Measurements from ENCODE around the gene DNASE2B. TPM values are rescaled to one million over a fixed set of nuclear protein-coding genes. Genes with fewer than 3 reads are reported as not detected.

DNASE2B gene
- total RNA-seq, 2 experiments from 2014 or later, result not detected

DNA sequence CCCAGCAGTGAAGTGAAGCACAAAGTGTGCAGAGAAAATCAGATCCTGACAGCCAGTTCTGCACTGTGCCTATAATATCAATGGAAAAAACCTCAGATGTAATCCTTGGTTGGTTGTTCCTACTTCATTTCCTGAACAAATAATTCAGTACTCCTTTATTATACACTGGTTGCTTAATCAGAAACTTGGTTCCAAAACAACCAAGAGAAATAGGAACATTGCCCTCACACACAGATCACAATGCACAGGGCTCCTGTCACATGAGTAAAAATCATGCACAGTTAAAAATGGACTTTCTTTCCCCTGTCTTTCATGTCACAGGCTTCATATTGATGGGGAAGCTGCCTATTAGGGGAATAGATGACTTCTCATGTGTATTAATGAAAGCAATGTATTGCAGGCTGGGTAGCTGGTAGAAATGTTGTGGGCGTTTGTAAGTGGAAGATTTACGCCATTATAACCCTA is 9.7 kb downstream of the DNASE2B start:
- DNase-seq, result no peak
- ChIA-PET POLR2A (no interaction called here), CTCF (no interaction called here)
- H3K9me3 Mint-ChIP-seq, result peaks cover 2% of the 10 kb centered on the region
- H3K27ac Mint-ChIP-seq, result no peak overlapping the region
- no peak overlapping the region for H3K4me3 Mint-ChIP-seq
- H3K4me1 Mint-ChIP-seq, result no peaks in the 10 kb centered on the region
- H3K27me3 Mint-ChIP-seq, result no peaks in the 10 kb centered on the region
- no peaks in the 10 kb centered on the region for H3K36me3 Mint-ChIP-seq (ENCODE audit: low read depth)

DNA sequence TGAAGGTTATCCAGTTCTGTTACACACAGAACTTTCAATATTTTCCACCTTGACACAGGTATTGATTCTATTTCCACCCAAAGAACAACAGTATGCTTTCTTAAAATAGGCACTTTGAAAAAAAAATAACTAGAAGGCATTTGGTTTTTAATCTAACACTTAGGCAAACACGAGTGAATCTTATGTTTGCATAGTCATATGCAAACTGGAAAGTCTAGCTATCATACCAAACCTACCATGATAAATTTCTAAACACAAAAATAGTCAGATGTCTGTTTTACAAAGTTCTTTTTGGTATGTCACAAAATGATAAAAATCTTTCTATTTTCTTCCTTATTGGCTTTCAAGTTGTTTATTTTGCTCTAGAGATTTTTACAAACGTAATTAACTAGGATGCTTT is 11.6 kb downstream of the DNASE2B start:
- H3K9me3 Mint-ChIP-seq, result no peaks in the 10 kb centered on the region
- H3K4me1 Mint-ChIP-seq, result no peaks in the 10 kb centered on the region
- H3K27me3 Mint-ChIP-seq, result no peaks in the 10 kb centered on the region
- ChIA-PET CTCF (no interaction called here), POLR2A (no interaction called here)
- DNase-seq, result no peak
- H3K4me3 Mint-ChIP-seq, result no peak overlapping the region
- no peak overlapping the region for H3K27ac Mint-ChIP-seq
- H3K36me3 Mint-ChIP-seq (ENCODE audit: low read depth), result no peaks in the 10 kb centered on the region

DNA sequence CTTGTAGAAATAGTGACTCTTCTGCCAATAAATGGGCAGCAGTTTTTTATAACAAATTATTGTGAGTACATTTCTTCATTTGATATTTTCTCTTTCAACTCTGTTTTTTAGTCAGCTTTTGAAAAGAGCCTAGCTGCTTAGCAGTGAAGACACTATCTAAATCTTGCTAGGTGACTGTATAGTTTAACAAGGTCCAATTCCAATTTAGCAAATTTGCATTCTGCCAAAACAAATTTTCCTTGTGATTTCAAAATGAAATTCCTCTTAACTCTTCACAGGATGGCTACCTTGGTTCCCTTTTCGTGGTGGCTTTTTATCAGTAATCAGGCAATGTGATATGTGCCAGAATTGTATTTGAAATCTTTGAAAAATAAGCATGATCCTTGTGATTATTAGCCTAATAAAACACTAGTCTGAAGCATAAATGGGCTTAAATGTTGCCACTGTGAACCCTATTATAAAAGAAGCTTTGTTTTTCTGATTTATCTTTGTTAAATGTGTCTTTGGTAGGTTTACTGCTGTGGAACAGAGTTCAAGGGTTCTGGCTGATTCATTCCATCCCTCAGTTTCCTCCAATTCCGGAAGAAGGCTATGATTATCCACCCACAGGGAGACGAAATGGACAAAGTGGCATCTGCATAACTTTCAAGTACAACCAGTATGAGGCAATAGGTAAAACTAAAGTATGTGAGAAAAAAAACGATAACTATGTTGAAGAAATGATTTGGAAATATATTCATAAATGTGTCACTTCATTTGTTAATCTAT is 12.2 kb downstream of the DNASE2B start:
- no peaks in the 10 kb centered on the region for H3K9me3 Mint-ChIP-seq
- H3K4me3 Mint-ChIP-seq, result no peak overlapping the region

DNA sequence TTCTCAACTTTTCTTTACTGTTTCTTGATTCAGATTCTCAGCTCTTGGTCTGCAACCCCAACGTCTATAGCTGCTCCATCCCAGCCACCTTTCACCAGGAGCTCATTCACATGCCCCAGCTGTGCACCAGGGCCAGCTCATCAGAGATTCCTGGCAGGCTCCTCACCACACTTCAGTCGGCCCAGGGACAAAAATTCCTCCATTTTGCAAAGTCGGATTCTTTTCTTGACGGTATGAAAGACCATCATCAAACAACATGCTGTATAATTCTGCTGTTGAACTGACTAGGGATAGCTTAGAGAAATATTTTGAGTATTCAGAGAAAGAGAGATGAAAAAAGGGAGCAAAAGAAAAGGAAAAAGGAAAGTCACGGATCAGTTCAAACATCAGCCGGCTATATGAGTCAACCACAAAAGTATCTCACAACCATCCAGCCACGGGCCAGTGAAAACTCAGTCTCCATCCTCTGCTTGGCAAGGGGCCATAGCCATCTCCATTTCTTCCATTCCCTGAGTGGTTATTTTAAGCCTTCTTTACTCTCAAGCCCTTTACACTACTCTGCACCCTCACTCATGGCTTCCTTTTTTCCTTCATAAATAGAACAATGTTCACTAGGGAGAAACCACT is 14.1 kb downstream of the DNASE2B start:
- Mint-ChIP-seq H3K27me3 (no peaks in the 10 kb centered on the region), H3K4me1 (no peaks in the 10 kb centered on the region), H3K9me3 (no peaks in the 10 kb centered on the region), H3K36me3 (ENCODE audit: low read depth) (no peaks in the 10 kb centered on the region), H3K27ac (no peak overlapping the region), H3K4me3 (no peak overlapping the region)
- no peak for DNase-seq
- POLR2A ChIA-PET, result no interaction called here
- CTCF ChIA-PET, result no interaction called here

More for the DNA sequence above, 12.2 kb downstream of the DNASE2B start:
- no peak for DNase-seq
- Mint-ChIP-seq H3K27me3 (no peaks in the 10 kb centered on the region), H3K36me3 (ENCODE audit: low read depth) (no peaks in the 10 kb centered on the region), H3K27ac (no peak overlapping the region), H3K4me1 (no peaks in the 10 kb centered on the region)
- ChIA-PET POLR2A (no interaction called here), CTCF (no interaction called here)

DNA sequence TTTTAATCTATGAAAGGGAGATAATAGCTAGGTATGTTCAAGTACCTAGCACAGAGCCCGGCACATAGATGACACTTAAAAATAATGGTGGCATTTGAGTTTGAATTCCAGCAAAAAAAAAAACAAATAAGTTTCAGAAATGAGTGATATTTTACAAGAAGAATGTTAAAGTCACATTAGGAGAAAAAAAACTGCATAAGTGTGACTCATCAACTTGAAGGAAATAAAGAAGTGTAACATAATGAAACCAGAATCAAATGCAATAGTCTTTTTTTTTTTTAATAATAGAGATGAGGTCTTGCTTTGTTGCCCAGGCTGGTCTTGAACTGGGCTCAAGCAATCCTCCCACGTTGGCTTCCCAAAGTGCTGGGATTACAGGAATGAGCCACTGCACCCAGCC is 17.1 kb downstream of the DNASE2B start:
- CTCF ChIA-PET, result interaction anchor here (0.6 kb wide), 2 partner anchors 23 to 515 kb away, joined by 3 read pairs; no protein-coding TSS in a partner anchor
- H3K27ac Mint-ChIP-seq, result no peak overlapping the region
- no peak for DNase-seq
- no peaks in the 10 kb centered on the region for H3K9me3 Mint-ChIP-seq
- H3K27me3 Mint-ChIP-seq, result no peaks in the 10 kb centered on the region
- no peaks in the 10 kb centered on the region for H3K36me3 Mint-ChIP-seq (ENCODE audit: low read depth)
- no peaks in the 10 kb centered on the region for H3K4me1 Mint-ChIP-seq
- POLR2A ChIA-PET, result no interaction called here
- H3K4me3 Mint-ChIP-seq, result no peak overlapping the region

DNA sequence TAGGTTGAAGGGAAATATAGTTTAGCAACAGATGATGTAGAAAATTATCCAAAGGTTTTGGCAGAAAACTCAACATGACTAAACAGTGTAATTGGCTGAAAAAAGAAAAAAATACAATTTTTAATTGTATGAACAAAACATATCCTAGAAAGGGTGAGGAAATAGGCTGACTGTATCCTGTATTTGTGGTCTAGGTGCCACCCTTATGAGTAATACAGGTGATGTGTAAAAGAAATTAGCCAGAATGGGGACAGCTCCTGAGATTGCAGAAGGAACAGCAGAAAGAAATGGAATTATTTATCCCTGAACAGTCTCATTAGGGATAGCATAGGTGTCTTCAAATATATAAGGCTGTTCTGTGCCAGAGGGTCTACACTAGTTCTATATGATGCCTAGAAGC is 24.6 kb downstream of the DNASE2B start:
- Mint-ChIP-seq H3K27me3 (no peaks in the 10 kb centered on the region), H3K9me3 (no peaks in the 10 kb centered on the region), H3K4me3 (no peak overlapping the region), H3K27ac (no peak overlapping the region), H3K36me3 (ENCODE audit: low read depth) (no peaks in the 10 kb centered on the region), H3K4me1 (peaks cover 2% of the 10 kb centered on the region)
- POLR2A ChIA-PET, result no interaction called here
- CTCF ChIA-PET, result interaction anchor here (1.1 kb wide), 1 partner anchor 45 kb away, joined by 3 read pairs; no protein-coding TSS in a partner anchor
- DNase-seq, result no peak

DNA sequence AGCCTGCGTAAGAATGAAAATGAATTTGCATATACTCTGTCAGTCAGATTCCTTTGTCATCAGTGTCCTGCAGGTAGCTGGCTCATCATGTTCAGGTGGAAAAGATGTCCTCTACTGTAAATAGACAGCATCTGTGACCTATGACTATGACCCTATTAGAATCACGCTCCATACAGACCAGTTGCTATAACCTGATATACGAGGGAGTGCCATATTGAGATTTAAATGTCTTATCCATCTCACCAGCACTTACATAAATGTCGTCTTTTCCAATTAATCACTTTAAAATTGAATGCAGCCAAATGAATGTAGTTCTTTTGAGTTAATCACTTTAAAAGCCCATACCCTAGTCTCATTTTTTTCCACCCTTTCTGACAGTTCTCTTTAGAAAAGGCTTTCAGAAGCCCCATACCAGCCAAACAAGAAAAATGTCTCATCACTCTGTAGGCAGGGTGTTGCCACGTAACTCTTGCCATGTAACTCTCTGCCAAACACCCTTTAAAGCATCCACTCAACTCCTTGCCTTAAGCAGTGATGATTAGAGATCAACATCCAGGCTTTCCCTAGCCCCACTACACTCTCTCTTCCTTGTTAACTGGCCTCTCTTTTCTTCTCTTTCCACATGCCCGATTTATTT is 26.3 kb downstream of the DNASE2B start:
- no peak overlapping the region for H3K4me3 Mint-ChIP-seq
- CTCF ChIA-PET, result interaction anchor here (0.9 kb wide), 1 partner anchor 9 kb away, joined by 4 read pairs; no protein-coding TSS in a partner anchor

DNA sequence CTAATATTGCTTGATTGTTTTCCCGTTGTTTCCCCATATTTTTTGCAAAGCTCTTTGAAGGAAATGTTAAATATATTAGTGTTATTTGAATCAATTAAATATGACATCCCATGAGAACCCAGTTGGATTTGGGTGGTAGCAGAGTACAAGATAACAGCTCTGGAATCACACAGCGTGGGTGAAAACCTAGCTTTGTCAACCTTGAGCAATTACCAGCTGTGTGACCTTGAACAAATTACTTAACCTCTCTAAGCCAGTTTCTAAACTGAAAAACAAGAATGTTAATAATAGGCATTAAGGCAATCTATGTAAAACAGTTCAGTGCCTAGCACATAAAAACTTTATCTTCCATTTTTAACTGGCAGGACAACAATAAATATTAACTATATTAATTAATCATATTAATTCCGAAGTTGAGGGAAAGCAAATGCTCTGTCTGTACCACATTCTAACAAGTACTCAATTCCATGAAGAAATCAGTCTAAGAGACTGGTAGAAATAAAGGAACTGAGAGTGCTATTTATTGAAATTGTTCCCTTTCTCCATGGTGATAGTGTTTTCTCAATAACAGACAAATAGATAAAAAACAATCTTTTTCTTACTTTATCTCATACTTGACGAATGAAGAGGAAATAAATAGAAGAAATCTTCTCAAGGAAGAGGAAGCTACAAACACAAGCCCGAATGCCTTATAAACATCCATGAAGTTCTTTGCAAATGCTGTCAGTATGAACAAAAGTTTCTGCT is 27.0 kb downstream of the DNASE2B start:
- Mint-ChIP-seq H3K27ac (no peak overlapping the region), H3K4me3 (no peak overlapping the region), H3K9me3 (peaks cover 5% of the 10 kb centered on the region), H3K27me3 (no peaks in the 10 kb centered on the region), H3K36me3 (ENCODE audit: low read depth) (no peaks in the 10 kb centered on the region), H3K4me1 (peaks cover 4% of the 10 kb centered on the region)
- CTCF ChIA-PET, result interaction anchor here (0.9 kb wide), 1 partner anchor 8 kb away, joined by 4 read pairs; no protein-coding TSS in a partner anchor
- POLR2A ChIA-PET, result no interaction called here
- no peak for DNase-seq

More for the DNA sequence above, 26.3 kb downstream of the DNASE2B start:
- no peak for DNase-seq
- H3K27me3 Mint-ChIP-seq, result no peaks in the 10 kb centered on the region
- peaks cover 4% of the 10 kb centered on the region for H3K4me1 Mint-ChIP-seq
- H3K9me3 Mint-ChIP-seq, result peaks cover 2% of the 10 kb centered on the region
- POLR2A ChIA-PET, result no interaction called here
- H3K36me3 Mint-ChIP-seq (ENCODE audit: low read depth), result no peaks in the 10 kb centered on the region
- H3K27ac Mint-ChIP-seq, result no peak overlapping the region

DNA sequence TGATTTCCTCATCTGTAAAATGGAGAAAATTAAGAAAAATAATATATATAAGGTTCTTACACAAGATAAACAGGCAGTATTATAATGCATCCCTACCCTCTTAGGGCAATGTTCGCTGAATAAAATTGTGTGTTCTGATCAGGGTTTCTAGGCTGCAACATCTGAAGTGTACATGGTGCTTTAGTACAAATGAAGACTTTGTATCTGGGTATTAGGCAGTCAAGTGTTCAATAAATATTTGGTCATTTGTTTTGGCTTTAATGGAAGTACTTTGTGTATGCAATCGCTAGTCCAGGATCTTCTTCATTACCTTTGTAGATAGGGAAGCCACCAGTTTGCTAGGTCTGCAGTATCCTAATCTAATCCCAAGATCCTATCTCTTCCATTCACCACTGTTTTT is 28.1 kb downstream of the DNASE2B start:
- CTCF ChIA-PET, result interaction anchor here (0.9 kb wide), 1 partner anchor 301 kb away, joined by 3 read pairs; no protein-coding TSS in a partner anchor
- POLR2A ChIA-PET, result no interaction called here
- Mint-ChIP-seq H3K27ac (no peak overlapping the region), H3K4me3 (no peak overlapping the region), H3K36me3 (ENCODE audit: low read depth) (no peaks in the 10 kb centered on the region), H3K9me3 (peaks cover 8% of the 10 kb centered on the region), H3K4me1 (peaks cover 4% of the 10 kb centered on the region), H3K27me3 (no peaks in the 10 kb centered on the region)
- DNase-seq, result no peak

DNA sequence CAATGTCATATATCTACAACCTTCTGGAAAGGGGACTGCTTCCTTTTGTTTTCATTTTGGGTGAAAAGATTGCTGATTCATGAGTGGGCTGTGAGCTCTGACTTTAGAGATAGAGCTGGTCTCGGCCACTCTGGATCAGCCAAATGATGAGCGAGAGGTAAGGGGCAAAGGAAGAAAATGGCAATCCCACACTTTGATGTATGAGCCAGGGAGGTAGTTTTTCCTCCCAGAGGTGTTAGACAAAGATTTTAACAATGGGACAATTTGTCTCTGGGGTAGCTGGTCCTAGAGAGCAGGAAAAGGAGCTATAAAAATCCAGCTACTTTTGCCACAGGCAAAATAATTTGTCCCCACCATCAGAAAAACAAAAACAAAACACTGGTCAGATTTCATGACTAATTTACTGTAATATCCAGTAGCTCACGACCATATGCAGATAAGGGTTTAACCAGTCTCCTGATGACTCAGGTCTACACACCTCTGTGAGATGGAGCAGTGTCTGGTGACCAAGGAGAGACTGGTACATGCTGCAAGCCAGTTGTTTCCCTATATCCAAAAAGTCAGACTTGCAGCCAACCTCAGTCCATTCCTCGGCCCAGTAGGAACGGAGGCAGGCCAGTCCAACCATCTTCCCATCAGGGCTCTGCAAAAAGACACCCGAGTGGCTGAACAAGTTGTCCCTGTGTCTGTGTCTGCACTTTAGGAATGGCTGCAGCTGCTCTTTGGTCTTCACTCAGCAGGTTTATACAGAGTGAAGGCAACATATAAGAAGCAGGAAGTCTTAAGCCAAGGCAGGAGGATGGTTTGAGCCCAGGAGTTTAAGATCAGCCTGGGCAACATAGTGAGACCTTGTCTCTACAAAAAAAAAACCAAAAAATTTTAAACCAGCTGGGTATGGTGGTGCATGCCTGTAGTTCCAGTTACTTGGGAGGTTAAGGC is 29.2 kb downstream of the DNASE2B start:
- DNase-seq, result no peak
- Mint-ChIP-seq H3K36me3 (ENCODE audit: low read depth) (no peaks in the 10 kb centered on the region), H3K27me3 (no peaks in the 10 kb centered on the region), H3K9me3 (peaks cover 8% of the 10 kb centered on the region), H3K4me1 (peaks cover 4% of the 10 kb centered on the region), H3K4me3 (no peak overlapping the region), H3K27ac (no peak overlapping the region)
- ChIA-PET CTCF (interaction anchor here (0.5 to 0.9 kb wide), 3 partner anchors 36 to 303 kb away, joined by 3 read pairs; no protein-coding TSS in a partner anchor), POLR2A (no interaction called here)

DNA sequence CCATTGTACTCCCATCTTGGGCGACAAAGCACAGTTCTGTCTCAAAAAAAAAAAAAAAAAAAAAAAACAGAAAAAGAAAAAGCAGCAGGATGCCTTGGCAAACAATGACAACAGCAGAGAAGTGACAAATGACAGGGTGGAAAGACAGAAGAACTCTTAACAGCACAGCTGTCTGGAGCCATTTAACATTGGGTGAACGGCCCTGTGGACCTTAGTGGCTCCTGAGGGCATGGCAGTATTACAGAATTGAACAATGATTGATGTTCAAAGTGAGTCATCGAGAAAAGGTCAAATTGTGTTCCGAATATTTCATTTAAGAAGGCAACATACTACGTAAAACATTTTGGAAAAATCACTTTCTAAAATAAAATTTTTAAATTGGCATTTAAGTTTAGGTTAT is 30.0 kb downstream of the DNASE2B start:
- Mint-ChIP-seq H3K36me3 (ENCODE audit: low read depth) (no peaks in the 10 kb centered on the region), H3K27ac (no peak overlapping the region), H3K27me3 (no peaks in the 10 kb centered on the region), H3K4me1 (peaks cover 4% of the 10 kb centered on the region), H3K4me3 (no peak overlapping the region), H3K9me3 (peaks cover 8% of the 10 kb centered on the region)
- no peak for DNase-seq
- ChIA-PET CTCF (no interaction called here), POLR2A (no interaction called here)

DNA sequence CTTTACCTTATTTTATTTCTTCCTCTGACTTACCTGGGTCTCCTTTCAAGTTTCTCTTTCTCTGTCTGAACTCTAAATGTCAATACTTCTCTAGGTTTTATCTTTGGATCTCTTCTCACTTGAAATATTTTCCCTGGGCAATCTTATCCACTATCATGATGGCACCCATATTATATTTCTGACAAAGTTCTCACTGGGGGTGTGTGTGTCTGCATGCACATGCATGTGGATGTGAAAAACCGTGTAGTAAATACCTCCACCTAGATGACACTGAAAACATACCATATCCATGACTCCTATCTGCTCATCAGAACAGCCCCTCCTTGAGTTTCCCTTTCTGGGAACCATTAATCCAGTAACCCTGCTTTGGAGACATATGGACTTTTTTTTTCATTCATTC is 30.9 kb downstream of the DNASE2B start:
- H3K4me1 Mint-ChIP-seq, result peaks cover 13% of the 10 kb centered on the region

More for the DNA sequence above, 30.9 kb downstream of the DNASE2B start:
- H3K27me3 Mint-ChIP-seq, result no peaks in the 10 kb centered on the region
- CTCF ChIA-PET, result no interaction called here
- no peak for DNase-seq
- no peaks in the 10 kb centered on the region for H3K36me3 Mint-ChIP-seq (ENCODE audit: low read depth)
- no peak overlapping the region for H3K4me3 Mint-ChIP-seq
- POLR2A ChIA-PET, result no interaction called here
- peaks cover 8% of the 10 kb centered on the region for H3K9me3 Mint-ChIP-seq
- H3K27ac Mint-ChIP-seq, result no peak overlapping the region

Data from activated CD4-positive, alpha-beta T cell treated with anti-CD3 and anti-CD28 coated beads, Interleukin-2, amount 10 ng/mL, durations not matched to agents 7 days and 5 days (primary cell).